Activated CD4-positive, alpha-beta T cell treated with anti-CD3 and anti-CD28 coated beads, Interleukin-2, amount 50 U/mL, for 48 hours (primary cell): ENCODE data around the gene CCKAR.

Experiments
- DNase-seq, 2 experiments: peaks; one replicate each; pipeline ENCODE4 v3.0.0-alpha.2; 2020

CCKAR gene

DNA sequence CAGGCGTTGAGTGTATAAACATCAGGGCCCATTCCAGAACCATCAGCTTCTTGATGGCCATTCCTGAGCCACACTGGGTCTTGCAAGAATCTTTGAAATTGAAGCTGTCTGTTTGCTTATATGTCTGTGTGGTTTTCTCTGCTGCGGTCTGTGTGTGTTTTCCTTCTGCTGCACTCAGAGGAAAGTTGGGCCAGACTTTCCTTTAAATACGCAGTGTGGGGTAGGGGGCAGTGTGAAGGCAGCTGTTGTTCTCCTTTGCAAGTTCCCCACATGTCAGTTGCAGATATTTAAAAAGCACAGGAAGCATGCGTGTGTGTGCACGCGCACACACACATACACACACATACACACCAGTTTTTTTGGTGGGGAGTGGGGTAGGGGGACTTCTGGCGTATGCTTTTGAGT, 32.1 kb downstream of the CCKAR start:
- no peak for DNase-seq

DNA sequence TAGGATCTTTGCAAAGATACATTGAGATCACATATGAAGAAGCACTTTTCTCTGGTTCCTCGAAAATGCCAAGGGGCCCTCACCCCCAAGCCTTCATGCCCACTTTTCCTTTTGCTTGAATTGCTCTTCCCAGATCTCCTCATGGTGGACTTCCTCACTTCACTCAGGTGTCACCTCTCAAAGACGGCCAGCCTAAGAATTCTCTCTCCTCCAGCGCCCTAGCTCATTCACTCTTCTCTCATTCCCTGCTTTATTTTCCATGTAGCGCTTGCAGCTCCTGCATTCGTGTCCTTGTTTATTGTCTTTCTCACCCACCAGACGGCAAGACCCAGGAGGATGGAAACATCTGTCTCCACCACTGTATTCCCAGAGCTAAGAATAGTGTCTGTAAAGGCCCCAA, 32.9 kb downstream of the CCKAR start:
- no peak for DNase-seq

DNA sequence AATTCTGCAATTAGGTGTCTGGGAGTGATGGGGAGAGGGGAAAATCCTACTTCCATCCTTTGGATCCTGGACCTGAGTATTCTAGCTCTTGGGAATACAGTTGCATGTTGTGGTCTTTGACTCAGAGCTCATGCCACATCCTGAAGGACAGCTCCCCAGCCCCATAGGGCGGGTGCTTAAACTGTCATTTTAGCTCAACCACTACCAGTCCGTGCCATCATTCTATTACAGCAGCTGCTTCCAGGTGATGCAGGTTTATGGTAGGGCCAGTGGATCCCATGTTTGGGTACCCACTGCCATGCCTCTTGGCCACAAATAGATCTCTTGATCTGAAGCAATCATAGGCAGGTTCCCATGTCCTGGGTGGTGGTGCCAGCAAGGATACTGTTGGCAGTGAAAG, 34.7 kb downstream of the CCKAR start:
- DNase-seq, result no peak

DNA sequence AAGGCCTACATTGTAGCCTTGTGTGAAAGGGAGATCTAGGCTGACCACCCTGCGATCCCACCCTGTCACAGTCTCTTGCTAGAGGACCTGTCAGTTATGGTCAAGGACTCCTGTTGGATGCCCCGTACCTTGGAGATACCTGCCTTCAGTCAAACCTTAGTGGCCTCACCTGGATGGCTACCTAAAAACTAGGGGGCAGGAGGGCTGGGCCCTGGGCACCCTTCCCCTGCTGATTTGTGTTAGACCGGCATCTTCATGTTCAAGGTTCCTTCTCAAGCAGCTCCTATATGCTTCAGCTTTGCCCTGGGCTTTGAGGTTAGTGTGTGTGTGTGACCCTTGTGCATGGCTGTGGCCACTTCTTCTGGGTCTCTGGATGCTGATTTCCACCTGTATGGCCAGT, 35.3 kb downstream of the CCKAR start:
- DNase-seq, result no peak

DNA sequence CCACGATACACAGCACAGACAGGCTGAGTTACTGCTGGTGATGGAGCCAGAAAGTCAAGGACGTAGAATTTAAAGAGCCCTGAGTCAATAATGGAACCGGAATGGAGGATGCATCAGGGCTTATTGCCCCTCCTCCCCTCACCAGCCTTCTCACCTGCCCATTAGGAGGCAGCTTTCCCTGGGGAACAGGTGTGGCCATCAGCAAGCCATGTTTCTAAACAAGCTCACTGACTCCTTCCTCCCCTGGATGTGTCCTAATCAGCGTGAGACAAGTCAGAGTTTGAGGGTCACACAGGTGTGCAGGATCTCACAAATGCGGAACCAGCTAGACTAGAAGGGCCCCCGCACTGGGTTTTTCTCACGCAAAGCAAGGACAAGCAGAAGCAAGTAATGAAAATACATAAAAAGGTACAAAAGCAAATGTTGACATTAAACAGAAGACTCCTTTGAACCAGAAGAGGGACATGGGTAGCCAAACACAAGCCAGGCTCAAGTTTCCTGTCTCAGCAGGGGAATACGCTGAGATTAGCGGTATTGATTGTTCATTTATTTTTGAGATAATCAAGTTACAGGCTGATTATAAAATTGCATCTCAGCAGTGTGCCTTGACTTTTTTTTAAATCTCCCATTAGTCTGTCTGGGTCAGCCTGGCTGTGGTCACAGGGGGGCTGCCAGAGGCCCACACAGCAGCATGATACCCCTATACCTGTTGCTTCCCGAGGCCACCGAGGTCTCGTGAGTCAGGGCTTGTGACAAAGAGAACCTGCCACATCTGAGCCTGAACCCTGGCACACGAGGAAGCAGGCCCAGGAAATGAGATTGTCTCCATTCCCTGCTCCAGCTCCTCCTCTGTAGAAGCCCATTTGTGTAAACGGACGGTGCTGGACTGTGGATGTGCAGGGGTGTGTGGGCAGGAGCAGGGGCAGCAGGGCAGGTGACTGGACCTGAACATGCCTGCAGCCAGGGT, 37.4 kb downstream of the CCKAR start:
- DNase-seq, result no peak

DNA sequence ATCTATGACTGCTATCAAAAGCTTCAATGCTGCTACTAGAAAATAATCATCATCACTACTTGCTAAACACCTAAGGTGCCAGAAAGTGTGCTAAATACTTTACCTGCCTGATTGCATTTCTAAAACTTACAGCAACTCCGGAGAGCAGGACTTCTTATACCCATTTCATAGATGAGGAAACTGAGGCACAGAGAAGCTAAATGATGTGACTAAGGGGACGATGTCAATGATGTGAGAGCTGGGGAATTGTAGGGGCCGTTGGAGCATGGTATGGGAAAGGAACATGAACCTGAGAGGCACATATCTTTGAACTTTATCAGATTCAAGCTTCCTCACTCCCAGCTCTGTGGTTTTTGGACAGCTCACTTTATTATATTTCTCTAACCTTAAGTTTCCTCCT, 38.7 kb downstream of the CCKAR start:
- no peak for DNase-seq

DNA sequence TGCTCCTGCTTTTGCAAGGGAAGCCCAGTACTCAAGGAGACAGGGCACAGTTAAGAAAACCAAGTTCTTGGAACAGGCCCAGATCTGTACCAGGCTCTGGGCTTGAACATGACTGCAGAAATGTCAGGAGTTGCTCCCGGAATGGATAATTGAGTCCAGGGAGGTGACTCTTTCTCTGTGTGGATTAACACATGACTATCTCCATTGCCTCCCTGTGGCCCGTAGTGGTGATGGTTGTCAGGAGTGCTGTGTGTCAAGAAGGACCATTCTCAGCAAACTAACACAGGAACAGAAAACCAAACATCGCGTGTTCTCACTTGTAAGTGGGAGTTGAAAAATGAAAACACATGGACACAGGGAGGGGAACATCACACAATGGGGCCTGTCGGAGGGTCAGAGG, 39.9 kb downstream of the CCKAR start:
- DNase-seq, result no peak

DNA sequence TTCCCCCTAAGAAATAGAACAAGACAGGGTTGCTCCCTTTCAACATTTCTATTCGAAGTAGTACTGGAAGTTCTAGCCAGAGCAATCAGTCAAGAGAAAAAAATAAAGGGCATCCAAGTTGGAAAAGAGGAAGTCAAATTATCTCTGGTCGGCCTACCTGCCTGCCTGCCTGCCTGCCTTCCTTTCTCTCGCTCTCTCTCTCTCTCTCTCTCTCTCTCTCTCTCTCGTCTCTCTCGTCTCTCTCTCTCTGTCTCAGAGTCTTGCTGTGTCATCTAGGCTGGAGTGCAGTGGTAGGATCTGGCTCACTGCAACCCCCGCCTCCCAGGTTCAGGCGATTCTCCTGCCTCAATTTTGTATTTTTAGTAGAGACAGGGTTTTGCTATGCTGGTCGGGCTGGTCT, 42.9 kb downstream of the CCKAR start:
- DNase-seq, result no peak

DNA sequence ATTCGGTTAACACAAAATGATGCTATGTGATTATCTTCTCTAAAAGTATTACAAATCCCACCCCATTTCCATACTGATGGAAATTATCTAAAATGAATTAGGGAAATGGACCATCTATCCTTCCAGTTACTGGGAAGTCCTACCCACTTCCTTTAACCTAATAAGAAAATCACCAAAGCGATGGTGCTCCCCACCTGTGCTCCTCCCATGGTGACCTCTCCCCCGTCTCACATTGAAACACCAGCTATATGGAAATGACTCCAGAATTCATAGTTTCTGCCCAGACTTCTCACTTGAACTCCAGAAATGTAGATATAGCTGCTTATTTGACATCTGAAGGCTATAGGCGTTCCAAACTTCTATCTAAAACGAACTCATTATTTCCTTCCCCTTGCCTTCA, 48.5 kb downstream of the CCKAR start:
- DNase-seq, result no peak

DNA sequence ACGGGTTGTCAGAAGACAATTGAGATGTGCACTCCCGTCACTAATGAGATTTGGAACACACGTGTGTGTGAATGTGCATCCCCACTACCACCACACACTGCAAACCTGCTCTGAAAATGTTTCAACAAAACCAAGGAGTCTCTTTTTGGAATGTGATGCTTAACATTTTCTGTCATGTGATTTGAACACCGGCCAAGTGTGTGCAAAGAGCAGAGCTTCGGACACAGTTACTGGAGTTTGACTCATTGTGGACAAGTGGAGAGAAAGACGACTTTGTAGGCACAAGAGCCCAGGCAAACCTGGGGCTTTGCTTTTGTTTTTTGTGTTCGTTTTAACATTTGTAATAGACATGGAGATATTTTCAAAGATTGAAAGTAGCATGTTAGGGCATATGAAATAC, 49.2 kb downstream of the CCKAR start:
- no peak for DNase-seq

DNA sequence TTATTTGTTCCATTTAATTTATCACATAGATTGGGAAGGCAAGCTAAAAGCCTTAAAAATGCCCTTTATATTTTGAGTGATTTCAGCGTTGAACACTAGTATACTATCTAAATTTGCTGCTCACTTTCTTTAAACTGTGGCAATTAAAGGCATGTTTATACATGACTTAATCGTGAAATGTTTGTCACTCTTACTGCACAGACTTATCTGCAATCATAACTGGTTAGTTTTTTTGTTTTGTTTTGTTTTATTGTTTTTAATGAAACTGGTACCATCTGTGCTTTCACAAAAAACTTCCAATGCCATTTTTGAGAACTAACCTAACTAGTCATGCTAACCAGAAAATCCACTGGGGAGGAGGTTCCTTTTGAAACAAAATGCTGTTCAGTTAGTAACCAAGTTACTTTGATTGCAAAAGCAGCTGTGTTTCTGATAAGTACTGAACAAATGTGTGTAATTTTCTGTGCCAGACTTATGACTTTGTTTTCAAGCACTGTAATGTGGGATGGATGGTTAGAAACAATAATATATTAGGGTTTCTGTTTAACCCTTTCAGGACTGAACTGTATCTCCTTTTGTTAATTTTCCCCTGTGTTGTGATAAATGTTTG, 56.1 kb downstream of the CCKAR start:
- no peak for DNase-seq

DNA sequence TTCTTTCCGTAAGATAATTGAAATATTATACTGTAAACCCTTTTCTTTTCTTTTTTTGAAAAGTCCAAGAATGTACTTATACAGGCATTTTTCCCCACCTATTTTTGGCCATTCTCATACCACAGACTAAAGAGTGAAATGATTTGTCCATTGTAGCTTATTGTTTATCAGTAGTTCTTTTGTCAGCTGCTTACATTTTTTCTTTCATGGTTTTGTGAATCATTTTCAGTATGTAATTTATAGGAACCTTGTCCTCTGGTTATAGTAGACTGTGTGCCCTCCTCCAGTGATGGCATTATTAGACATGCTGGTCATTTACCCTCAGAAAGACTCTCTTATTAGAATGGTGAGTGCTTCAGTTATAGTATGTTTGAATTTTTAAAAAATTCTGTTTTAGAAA, 56.7 kb downstream of the CCKAR start:
- no peak for DNase-seq

DNA sequence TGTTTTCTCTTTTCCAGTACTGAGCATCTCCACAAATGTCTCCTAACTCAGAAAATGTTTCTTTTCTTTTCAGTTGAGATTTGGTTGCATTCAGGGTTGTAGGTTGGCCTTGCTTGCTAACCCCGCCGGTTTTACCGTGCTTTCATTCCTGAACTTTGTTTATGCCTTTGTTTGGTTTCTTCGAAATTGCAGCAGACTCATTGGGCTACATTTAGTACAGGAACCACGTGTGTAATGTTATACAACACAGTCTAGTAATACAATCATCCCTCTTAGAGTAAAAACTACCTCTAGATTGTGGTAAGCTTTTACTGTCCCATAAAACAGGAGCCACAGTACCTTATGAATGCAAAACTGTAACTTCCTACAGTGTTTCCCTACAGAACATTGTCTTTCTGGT, 57.9 kb downstream of the CCKAR start:
- no peak for DNase-seq

DNA sequence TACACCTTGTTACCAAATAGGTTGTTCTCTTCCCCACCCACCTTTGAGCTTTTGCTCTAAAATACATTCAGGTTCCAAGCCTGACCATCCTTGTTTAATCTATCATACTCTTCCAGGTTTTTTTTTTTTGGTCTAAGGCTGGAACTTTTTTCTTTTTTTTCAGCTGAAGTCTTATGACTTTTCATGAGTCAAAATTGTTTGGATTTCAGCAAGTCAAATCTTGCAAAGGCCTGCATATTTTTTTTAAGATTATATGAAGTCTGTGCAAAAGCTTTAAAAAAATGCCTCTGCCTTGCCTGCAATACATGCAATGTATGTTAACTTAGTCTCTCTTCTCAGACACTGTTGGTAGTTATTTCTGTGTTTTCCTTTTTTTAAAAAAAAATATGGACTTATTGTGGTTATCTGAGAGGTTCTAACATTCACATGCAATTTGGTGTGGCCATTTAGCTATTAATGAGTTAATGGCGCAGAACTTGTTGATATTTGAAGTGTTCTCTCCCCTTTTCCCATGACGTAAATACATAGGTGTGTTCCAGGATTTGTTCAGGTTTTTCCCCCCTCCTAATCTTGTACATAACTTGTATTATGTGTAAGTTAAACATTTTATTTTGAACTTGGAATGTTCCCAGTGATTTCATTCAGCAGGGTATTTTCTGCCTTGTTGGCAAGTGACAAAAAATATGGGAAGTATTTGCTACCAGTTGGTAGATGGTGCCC, 58.7 kb downstream of the CCKAR start:
- DNase-seq, result no peak
